HPDE6-E6E7 (cell line): ENCODE data around the gene CDK2AP2.
"Not testable (repeated sequence)": the region's sequence is repeated elsewhere in the genome, so short reads cannot be mapped to it uniquely, and the experiment has no call there.

Experiments
- DNase-seq: peaks from one replicate; pipeline ENCODE4 v3.0.0; 2011; ENCODE audit warnings: missing footprints; ENCODE audit errors: extremely low spot score

The CDK2AP2 gene

DNA sequence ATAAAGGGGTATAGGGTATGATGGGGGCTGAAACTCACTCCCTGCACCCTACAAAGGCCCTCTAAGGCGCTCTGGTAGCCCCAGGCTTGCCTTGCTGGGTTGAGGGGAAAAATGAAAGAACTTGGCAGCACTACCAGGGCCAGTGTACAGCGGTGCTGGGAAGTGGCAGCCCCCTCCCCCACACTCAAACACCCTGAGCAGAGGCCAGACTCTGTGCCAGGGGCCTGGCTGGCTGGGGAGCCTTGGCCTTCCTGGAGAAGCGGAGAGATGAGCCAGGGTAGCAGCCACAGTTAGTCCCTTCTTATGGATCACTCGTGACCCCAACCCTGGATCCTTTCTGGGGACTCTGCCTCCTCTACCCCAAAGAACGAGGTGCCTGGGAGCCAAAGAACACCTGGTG, 41.6 kb downstream of the CDK2AP2 start:
- DNase-seq, result no peak

DNA sequence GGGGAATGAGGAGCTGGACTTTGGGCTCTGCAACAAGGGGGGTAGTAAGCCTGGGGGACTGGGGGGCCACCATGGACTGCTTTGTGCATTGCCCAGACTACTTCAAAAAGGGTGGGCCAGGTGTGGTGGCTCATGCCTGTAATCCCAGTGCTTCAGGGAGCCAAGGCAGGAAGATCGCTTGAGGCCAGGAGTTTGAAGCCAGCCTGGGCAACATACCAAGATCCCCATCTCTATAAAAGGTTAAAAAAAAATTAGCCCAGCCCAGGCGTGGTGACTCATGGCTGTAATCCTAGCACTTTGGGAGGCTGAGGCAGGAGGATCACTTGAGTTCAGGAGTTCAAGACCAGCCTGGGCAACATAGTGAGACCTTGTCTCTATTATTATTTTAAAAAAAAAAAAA, 42.4 kb downstream of the CDK2AP2 start:
- not testable (repeated sequence) for DNase-seq

DNA sequence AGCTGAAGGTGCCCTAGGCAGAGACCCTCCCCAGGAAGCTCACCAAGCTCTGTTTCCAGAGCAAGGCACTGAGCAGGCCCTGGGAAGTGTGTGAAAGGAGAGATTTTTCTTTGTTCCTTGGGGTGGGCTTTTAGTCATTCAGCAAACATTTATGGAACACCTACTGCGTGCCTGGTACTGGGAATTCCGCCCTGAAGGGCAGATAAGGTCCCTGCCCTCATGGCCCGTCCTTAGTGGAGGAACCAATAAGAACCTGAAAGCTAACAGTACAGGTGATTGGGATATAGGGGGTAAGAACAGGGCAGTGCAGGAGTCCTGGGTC, 42.8 kb downstream of the CDK2AP2 start:
- DNase-seq, result no peak

DNA sequence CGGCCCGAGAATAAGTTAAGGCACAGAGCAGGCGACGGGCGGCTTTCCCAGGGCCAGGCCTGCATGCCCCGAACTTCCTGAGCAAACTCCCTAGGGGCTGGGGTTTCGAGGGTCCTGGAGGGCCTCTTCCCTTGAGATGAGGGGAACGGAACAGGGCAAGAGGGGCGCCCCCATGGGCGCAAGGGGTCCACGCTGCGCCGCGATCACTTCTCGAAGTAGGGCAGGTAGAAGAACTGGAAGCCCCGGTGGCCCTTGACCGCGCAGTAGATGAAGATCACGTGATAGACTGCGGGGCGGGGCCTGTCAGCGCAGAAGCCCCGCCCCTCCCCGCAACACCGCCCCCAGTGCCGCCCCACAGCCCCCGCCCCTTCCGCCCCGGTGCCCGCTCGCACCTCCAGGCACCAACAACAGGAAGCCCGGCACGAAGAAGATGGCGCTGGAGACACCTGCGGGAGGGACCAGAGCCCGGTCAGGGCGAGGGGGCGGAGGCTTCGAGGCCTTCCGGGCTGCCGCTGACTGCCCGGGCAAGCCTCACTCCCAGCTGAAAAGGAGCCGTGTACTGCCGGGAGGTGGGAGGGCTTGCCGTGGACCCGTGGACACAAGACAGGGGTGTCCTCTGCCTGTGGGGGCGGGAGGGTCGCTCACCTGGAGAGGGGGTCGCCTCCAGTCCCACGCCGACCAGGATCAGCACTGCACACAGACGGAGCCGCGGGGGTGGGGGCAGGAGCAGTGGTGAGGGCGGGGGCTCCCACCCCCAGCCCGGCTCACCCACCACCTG, 43.4 kb downstream of the CDK2AP2 start:
- DNase-seq, result peak; percentile 95

DNA sequence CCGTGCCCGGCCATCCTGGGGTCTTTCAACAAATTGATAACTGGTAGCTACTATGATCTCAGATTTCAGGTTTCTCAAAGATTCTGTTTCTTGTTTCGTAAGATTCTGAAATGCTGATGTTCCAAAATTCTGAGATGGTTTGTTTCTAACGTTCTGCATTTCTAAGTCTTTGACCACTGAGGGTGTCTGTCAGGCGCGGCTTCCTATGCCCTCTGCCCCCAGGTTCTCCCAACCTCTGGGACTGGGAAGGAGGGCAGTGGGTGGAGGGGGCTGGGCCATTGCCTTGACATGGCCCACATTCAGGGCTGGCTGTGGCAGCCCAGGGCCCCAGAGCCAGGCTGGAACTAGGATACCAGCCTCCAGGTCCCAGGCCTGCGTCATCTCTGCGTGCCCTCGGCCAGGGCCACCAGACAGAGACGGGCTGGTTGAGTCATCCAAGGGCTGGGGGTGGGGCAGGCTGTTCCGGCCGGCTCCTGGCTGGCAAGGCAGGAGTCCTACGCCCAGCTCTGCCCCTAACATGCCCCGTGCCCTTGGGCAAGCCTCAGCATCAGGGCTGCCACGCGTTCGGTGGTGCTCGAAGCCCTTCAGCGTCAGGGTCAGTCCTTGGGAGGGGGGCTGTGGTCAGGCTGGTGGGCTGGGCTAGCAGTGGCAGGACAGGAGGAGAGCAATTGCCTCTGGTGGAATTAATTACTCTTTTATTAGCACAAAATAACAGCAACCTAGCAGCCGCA, 44.1 kb downstream of the CDK2AP2 start:
- DNase-seq, result peak; percentile 92

DNA sequence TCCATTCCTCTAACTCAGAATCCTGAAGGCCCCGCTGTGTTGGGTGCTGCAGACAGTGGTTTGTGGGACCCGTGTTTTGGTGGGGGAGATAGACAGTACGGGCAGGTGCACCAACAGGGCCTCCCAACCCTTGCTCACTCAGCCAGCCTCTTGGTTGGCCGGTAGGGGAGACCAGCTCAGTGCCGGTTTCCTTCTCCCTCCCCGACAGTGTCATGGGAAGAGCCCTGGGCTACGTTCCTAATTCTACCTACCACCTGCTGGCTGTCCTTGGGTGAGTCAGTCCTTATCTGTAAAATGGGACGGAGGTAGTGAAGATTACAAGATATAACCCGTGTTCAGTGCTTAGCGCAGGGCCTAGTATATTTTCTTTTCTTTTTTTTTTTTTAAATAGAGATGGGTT, 44.8 kb downstream of the CDK2AP2 start:
- no peak for DNase-seq

DNA sequence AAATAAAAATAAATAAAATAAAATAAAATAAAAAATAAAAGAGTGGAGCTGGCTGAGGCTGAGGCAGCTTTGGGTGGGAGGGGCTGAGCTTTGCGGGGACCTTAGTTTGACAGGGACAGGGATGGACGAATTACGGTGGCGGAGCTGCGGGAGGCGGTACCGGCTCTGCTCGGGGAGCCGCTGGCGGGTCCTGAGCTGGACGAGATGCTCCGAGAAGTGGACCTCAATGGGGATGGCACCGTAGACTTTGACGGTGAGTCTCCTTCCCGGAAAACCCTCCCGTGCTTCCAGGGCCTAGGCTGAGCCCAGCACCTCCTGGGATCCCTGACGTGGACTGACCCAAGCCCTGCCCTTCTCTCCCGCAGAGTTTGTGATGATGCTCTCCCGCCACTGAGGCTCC, 49.7 kb downstream of the CDK2AP2 start:
- no peak for DNase-seq

DNA sequence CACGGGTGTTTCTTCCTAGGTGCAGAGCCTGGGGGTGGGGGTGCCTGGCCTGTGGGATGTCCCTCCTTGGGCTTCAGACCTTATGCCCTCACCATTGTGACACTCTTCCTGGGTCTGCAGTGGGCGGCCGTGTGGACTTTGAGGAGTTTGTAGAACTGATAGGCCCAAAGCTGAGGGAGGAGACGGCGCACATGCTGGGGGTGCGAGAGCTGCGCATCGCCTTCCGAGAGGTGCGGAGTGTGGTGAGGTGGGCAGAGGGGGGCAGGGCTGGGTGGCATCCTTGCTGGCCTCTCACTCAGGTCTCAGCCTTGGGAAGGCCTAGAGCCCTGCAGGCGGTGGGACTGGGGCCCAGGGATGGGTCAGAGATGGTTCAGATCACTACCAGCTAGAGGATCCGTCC, 50.5 kb downstream of the CDK2AP2 start:
- DNase-seq, result no peak
